Activated T-cell treated with anti-CD3 and anti-CD28 coated beads, Interleukin-2, amount 50 U/mL, for 72 hours (primary cell): ENCODE data around the gene SLC4A5. TPM values are rescaled to one million over a fixed set of nuclear protein-coding genes. Genes with fewer than 3 reads are reported as not detected.

Source experiments
- ATAC-seq, 2 donors: fragments of 150-1000 bp; cut with Tn5 transposase; replicated peaks in 1 of 2; 2 replicates each; pipeline ENCODE4 v1.10.0; 2021; ENCODE audit warnings: moderate library complexity in 2 of 2, mild to moderate bottlenecking in 1 of 2
- DNase-seq, 2 donors: peaks; one replicate each; pipeline ENCODE4 v3.0.0; 2021 to 2022; ENCODE audit warnings: mixed read lengths in 1 of 2
- H3K27ac Mint-ChIP-seq: one replicate; pipeline ENCODE4 v1.8.0; 2022; ENCODE audit warnings: mild to moderate bottlenecking, moderate library complexity, mixed read lengths
- H3K27me3 Mint-ChIP-seq: one replicate; pipeline ENCODE4 v1.8.0; 2022; ENCODE audit warnings: low read depth, mixed read lengths
- H3K36me3 Mint-ChIP-seq, 2 donors: one replicate each; pipeline ENCODE4 v1.8.0; 2022; ENCODE audit warnings: mixed read lengths in 2 of 2, mild to moderate bottlenecking in 1 of 2; ENCODE audit not compliant: insufficient read depth in 2 of 2
- H3K4me1 Mint-ChIP-seq: one replicate; pipeline ENCODE4 v1.8.0; 2022; ENCODE audit warnings: low read depth, mixed read lengths
- H3K4me3 Mint-ChIP-seq, 2 donors: one replicate each; pipeline ENCODE4 v1.8.0; 2022; ENCODE audit warnings: mild to moderate bottlenecking in 2 of 2, mixed read lengths in 2 of 2, moderate library complexity in 2 of 2
- H3K9me3 Mint-ChIP-seq, 2 donors: one replicate each; pipeline ENCODE4 v1.8.0; 2022; ENCODE audit warnings: mixed read lengths in 2 of 2
- total RNA-seq, 2 donors: library from RNA; stranded (reverse); gene quantifications; one replicate each; pipeline ENCODE4 v1.2.3, GENCODE V29; 2022

Gene SLC4A5
- total RNA-seq, 2 donors from 2014 or later, result 4.4 to 6.5 TPM

- no peak for DNase-seq
- no peaks in the 10 kb centered on the region for H3K4me1 Mint-ChIP-seq
- H3K9me3 Mint-ChIP-seq, result no peaks in the 10 kb centered on the region
- H3K4me3 Mint-ChIP-seq, result no peak overlapping the region
- no peak for ATAC-seq
- no peaks in the 10 kb centered on the region for H3K27me3 Mint-ChIP-seq
- no peaks in the 10 kb centered on the region for H3K36me3 Mint-ChIP-seq
- H3K27ac Mint-ChIP-seq, result no peak overlapping the region
Measured at GRCh38 chr2:74317701-74318100, 25.5 kb downstream of the SLC4A5 start.

GRCh38 chr2:74316627-74317295 is 26.5 kb downstream of the SLC4A5 start:
- Mint-ChIP-seq H3K36me3 (no peaks in the 10 kb centered on the region), H3K27ac (no peak overlapping the region), H3K27me3 (no peaks in the 10 kb centered on the region), H3K4me1 (no peaks in the 10 kb centered on the region), H3K9me3 (no peaks in the 10 kb centered on the region), H3K4me3 (no peak overlapping the region)
- DNase-seq, result no peak
- no peak for ATAC-seq

DNA sequence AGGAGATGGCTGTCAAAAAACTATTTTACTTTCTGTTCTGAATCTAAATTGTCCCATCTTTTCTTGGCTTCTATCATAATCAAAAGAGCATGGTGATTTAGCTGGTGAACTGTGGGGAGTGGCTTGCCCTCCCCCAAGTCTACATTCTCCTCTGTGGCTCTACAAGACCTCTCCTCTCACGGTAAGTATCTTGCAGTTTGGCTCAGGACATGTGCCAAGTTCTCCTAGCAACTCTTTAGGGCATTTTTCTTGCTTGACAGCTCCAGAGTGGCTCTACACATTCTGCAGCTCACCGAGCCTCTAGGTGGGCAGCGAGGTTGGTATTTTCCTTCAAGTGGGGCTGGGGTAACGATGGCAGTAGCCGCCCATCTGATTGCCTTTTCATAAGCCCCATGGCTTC is 29.1 kb downstream of the SLC4A5 start:
- ATAC-seq (no peak), DNase-seq (no peak)
- Mint-ChIP-seq H3K27ac (no peak overlapping the region), H3K4me3 (no peak overlapping the region), H3K36me3 (no peaks in the 10 kb centered on the region), H3K27me3 (no peaks in the 10 kb centered on the region), H3K4me1 (no peaks in the 10 kb centered on the region), H3K9me3 (no peaks in the 10 kb centered on the region)

- DNase-seq, result no peak
- no peaks in the 10 kb centered on the region for H3K36me3 Mint-ChIP-seq
- no peak overlapping the region for H3K27ac Mint-ChIP-seq
- no peaks in the 10 kb centered on the region for H3K4me1 Mint-ChIP-seq
- no peak overlapping the region for H3K4me3 Mint-ChIP-seq
- no peaks in the 10 kb centered on the region for H3K9me3 Mint-ChIP-seq
- ATAC-seq, result no peak
- H3K27me3 Mint-ChIP-seq, result no peaks in the 10 kb centered on the region
Measured at GRCh38 chr2:74313497-74313896, 29.7 kb downstream of the SLC4A5 start.

DNA sequence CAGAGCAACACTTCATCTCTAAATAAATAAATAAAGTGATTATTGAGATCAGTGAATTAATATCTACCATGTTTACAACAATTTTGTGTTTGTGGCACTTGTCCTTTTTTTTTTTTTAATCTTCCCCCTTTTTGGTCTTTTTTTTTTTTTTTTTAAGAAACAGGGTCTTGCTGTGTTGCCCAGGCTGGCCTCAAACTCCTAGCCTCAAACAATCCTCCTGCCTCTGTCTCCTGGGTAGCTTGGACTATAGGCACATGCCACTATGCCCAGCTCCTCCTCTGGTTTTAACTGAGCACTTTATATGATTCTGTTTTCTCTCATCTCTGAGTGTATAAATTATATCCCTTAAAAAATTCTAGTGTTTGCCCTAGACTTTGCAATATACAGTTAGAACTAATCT is 30.3 kb downstream of the SLC4A5 start:
- Mint-ChIP-seq H3K9me3 (no peaks in the 10 kb centered on the region), H3K4me1 (no peaks in the 10 kb centered on the region), H3K4me3 (no peak overlapping the region), H3K27ac (no peak overlapping the region), H3K36me3 (no peaks in the 10 kb centered on the region), H3K27me3 (no peaks in the 10 kb centered on the region)
- ATAC-seq (no peak), DNase-seq (no peak)

DNA sequence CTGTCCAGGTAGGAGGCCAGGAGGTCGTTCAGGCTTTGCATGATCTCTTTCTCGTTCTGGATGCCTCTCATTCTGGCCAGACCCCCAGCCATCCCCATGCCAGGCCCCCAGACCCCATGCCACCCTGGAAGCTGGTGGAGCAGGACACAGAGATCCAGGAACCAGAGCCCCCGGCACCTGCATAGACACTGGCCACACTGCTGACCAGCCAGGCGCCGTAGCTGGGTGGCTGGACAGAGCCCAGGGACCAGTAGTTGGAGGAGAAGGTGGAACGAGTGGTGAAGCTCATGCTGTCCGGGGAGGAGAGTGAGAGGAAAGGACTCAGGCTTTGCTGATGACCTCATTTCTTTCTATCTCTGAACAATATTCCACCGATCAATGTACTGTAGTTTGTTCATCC is 35.5 kb downstream of the SLC4A5 start:
- Mint-ChIP-seq H3K27me3 (no peaks in the 10 kb centered on the region), H3K9me3 (no peaks in the 10 kb centered on the region), H3K4me3 (no peak overlapping the region), H3K4me1 (peaks cover 8% of the 10 kb centered on the region), H3K36me3 (no peaks in the 10 kb centered on the region), H3K27ac (peak overlapping the region; percentile 16)
- ATAC-seq (no peak), DNase-seq (no peak)

DNA sequence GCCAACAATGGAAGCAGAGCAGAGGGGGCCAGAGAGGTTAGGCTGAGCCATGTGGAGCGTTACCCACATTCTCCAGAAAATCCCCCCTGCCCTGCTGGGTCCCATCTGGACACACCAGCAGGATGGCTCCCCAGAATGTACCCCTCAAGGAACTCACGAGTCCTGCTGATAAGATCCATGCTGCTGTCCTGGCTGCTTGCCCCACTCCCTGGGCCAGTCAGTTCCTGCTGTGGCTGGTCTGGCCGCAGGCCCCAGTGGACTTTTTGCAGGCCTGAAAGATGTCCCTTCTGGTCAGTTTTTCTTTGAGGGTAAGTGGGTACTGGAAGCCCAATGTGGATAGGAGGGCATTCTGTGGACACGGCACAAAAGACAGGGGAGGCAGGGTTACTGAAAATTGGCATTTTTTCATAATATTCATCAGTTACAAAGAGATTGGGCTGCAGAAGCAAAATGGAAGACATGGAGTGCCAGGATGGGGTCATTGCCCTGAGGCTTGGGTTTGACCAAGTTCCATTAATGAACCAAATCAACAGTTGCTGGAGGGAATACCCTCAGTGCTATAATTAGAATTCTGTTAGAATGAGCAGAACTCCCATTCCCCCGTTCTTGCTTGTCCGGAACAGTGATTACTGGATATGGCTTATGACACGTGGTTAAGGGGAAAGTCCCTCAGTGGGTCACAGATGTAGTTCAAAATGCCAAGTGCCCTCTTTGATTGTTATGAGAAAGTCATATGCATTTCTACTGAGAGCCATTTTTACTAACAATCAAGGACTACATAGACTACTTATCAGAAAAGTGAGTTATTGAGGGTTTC is 38.7 kb downstream of the SLC4A5 start:
- peaks cover 8% of the 10 kb centered on the region for H3K4me1 Mint-ChIP-seq
- H3K36me3 Mint-ChIP-seq, result peaks cover 0 to 4% of the 10 kb centered on the region in 2 donors
- H3K27ac Mint-ChIP-seq, result no peak overlapping the region
- no peak overlapping the region for H3K4me3 Mint-ChIP-seq
- ATAC-seq (peak; percentile 48 to 52), DNase-seq (no peak)
- H3K9me3 Mint-ChIP-seq, result no peaks in the 10 kb centered on the region
- H3K27me3 Mint-ChIP-seq, result no peaks in the 10 kb centered on the region

DNA sequence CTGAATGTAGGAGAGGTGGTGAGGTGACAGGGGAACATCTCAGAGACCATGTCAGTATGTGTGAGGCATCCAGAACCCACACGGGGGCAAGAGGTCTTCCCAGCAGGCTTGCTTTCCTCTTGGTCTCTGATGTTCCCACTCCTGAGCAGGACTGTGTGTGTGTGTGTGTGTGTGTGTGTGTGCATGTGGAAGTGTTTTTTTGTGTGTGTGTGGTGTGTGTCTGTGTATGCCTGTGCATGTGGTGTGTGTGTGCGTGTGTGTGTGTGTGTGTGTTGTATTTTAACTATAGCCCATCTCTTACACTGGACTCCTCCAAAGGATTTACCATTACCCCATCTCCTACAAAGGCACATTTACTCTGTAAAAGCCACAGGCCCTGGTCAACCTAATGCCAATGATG is 40.4 kb downstream of the SLC4A5 start:
- Mint-ChIP-seq H3K27me3 (no peaks in the 10 kb centered on the region), H3K36me3 (peaks cover 0 to 4% of the 10 kb centered on the region in 2 donors), H3K4me3 (no peak overlapping the region), H3K4me1 (peaks cover 8% of the 10 kb centered on the region), H3K9me3 (no peaks in the 10 kb centered on the region), H3K27ac (no peak overlapping the region)
- ATAC-seq (no peak), DNase-seq (no peak)

DNA sequence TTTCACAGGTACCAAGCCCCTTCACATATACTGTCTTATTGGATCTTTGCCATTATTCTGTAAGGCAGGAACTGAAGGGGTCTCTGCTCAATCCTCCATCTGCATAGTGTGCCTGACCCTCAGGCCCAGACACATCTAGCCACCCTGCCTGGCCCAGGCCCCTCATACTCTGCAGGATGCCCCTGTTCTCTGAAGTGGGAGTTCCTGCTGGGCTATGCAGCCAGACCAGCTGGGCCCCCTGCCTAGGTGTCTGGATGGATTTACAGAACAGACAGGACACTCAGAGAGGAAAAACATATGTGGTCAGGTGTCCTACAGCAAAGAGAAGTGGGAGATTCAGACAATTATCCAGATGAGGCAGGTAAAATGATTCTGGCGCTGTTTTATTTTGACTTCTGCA is 42.0 kb downstream of the SLC4A5 start:
- Mint-ChIP-seq H3K27ac (no peak overlapping the region), H3K9me3 (no peaks in the 10 kb centered on the region), H3K4me1 (peaks cover 8% of the 10 kb centered on the region), H3K4me3 (no peak overlapping the region), H3K27me3 (no peaks in the 10 kb centered on the region), H3K36me3 (peaks cover 0 to 4% of the 10 kb centered on the region in 2 donors)
- DNase-seq (no peak), ATAC-seq (no peak)

- Mint-ChIP-seq H3K4me3 (no peak overlapping the region), H3K36me3 (peaks cover 0 to 4% of the 10 kb centered on the region in 2 donors), H3K27me3 (no peaks in the 10 kb centered on the region), H3K4me1 (peaks cover 8% of the 10 kb centered on the region), H3K27ac (no peak overlapping the region), H3K9me3 (no peaks in the 10 kb centered on the region)
- DNase-seq, result no peak
- ATAC-seq, result no peak
Measured at GRCh38 chr2:74300506-74300905, 42.7 kb downstream of the SLC4A5 start.

- Mint-ChIP-seq H3K4me1 (no peaks in the 10 kb centered on the region), H3K36me3 (peaks cover 0 to 4% of the 10 kb centered on the region in 2 donors), H3K4me3 (no peak overlapping the region), H3K9me3 (no peaks in the 10 kb centered on the region), H3K27me3 (no peaks in the 10 kb centered on the region), H3K27ac (no peak overlapping the region)
- DNase-seq (no peak), ATAC-seq (no peak)
Measured at GRCh38 chr2:74297950-74298349, 45.3 kb downstream of the SLC4A5 start.

DNA sequence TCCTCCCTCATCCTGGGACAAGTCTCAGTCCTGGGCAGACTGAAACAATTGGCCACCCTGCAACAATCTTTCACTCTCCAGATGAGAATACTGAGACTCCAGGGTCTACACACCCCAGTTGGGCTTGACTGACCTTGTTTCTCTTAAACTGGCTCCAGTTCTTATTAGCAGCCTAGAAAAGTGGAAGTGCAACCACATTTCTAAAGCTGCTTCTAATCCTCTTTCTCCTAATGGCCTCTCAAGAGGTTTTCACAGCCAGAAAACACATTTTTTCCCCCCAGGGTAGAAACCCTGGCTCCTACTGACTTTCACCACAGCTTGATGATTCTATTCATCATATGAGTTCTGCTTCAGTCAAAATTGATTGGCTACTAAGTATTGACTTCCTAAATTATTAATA is 45.8 kb downstream of the SLC4A5 start:
- Mint-ChIP-seq H3K4me3 (no peak overlapping the region), H3K9me3 (no peaks in the 10 kb centered on the region), H3K4me1 (no peaks in the 10 kb centered on the region), H3K36me3 (peaks cover 0 to 4% of the 10 kb centered on the region in 2 donors), H3K27me3 (no peaks in the 10 kb centered on the region), H3K27ac (no peak overlapping the region)
- no peak for DNase-seq
- ATAC-seq, result no peak

- Mint-ChIP-seq H3K27me3 (no peaks in the 10 kb centered on the region), H3K4me3 (no peak overlapping the region), H3K9me3 (no peaks in the 10 kb centered on the region), H3K27ac (no peak overlapping the region), H3K36me3 (no peaks in the 10 kb centered on the region), H3K4me1 (peaks cover 16% of the 10 kb centered on the region)
- ATAC-seq, result no peak
- no peak for DNase-seq
Measured at GRCh38 chr2:74293191-74293991, 49.8 kb downstream of the SLC4A5 start.
